Measurements from ENCODE around the gene MMP24. TPM values are rescaled to one million over a fixed set of nuclear protein-coding genes. Genes with fewer than 3 reads are reported as not detected.

MMP24 gene
- total RNA-seq, 6 experiments from 2014 or later: 0.27 to 1.5 (median 0.84) TPM

DNA sequence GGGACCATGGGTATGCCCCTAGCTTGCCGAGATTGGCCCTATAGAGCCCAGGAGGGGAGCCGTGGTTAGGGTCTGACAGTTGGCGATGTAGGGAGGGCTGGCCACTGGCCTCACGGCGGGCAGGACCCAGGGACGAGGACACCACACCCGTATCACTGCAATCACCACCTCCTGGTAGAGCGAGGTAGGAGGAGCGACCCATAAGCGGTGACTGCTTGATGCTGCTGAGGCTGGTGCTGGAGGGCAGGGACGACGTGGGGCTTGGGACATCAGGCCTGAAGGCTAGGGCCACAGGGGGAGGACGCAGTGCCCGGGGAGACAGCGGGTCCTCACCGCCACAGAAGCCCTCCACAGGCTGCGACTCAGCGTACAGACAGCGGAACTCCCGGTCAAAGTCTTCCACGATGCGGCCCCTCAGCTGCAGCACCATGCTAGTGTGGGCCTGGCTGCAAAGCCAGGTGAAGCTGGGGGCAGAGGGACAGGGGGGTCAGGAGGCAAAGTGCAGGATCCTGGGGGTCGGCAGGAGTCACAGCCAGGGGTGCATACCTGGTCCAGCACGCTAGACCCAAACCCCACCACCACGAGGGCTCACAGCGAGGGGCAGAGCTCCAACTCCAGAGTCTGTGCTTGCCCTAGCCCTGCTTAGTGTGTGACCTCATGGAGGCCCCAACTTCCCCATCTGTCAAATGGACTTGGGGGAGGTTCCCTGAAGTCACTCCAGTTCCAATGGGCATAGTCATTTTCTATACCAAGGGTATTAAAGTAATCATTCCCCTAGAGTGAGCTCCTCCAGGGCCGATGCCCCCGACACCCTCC lies 61.2 kb downstream of the MMP24 start:
- Histone ChIP-seq H3K4me1 (peaks cover 0 to 27% (median 11%) of the 10 kb centered on the region in 4 donors), H3K27me3 (no peaks in the 10 kb centered on the region), H3K27ac (no peak overlapping the region), H3K4me3 (no peak overlapping the region), H3K36me3 (no peaks in the 10 kb centered on the region), H3K9me3 (no peaks in the 10 kb centered on the region)
- intact Hi-C loops (cut with DNase I): no loop called here
- no peak for ATAC-seq
- no peak for DNase-seq
- TF ChIP-seq, protein P1, sequence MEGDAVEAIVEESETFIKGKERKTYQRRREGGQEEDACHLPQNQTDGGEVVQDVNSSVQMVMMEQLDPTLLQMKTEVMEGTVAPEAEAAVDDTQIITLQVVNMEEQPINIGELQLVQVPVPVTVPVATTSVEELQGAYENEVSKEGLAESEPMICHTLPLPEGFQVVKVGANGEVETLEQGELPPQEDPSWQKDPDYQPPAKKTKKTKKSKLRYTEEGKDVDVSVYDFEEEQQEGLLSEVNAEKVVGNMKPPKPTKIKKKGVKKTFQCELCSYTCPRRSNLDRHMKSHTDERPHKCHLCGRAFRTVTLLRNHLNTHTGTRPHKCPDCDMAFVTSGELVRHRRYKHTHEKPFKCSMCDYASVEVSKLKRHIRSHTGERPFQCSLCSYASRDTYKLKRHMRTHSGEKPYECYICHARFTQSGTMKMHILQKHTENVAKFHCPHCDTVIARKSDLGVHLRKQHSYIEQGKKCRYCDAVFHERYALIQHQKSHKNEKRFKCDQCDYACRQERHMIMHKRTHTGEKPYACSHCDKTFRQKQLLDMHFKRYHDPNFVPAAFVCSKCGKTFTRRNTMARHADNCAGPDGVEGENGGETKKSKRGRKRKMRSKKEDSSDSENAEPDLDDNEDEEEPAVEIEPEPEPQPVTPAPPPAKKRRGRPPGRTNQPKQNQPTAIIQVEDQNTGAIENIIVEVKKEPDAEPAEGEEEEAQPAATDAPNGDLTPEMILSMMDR (IDR thresholded peaks at IDR 0.05): no peak
- no peak for TF ChIP-seq POLR2A (IDR thresholded peaks at IDR 0.05)
- WGBS (ENCODE audit: insufficient coverage, low coverage, low lambda C conversion rate, missing lambda C conversion rate): 75% methylated on average over 4 of the region's 28 CpGs

DNA sequence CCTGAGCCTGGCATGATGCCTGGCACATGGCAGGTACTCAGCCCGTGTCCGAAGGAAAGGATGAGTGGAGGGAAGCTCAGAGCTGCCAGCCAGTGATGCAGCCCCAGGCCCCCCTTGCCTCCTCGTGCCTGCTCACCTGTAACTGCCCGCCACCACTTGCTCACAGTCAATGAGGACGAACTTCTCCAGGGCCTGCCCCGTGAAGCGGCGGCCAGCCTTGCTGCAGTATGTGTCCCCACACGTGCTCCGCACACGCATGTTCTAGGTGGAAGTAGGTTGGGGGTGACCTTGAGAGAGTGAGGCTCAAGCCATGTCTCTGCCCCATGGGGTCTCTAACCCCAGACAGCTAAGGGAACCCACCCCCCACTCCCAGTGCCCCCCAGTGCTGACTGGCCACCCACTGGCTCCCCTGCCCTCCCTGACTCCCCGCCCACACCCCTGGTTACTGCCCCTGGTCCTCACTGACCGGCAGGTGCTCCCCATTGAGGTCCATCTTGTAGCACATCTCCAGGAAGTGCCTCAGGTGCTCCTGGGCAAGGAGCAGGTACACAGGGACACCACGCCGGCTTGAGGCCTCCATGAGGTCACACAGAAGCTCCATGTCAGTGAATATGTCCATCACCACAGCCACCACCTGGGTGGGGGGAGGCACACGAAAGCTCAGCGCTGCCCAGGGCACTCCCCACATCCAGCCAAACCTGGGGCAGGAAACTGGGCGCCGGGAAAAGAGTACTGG lies 62.0 kb downstream of the MMP24 start:
- WGBS (ENCODE audit: insufficient coverage, low coverage, low lambda C conversion rate, missing lambda C conversion rate): 80% methylated on average over 2 of the region's 19 CpGs
- no peak for TF ChIP-seq POLR2A (IDR thresholded peaks at IDR 0.05)
- TF ChIP-seq, protein P1 (IDR thresholded peaks at IDR 0.05): no peak

DNA sequence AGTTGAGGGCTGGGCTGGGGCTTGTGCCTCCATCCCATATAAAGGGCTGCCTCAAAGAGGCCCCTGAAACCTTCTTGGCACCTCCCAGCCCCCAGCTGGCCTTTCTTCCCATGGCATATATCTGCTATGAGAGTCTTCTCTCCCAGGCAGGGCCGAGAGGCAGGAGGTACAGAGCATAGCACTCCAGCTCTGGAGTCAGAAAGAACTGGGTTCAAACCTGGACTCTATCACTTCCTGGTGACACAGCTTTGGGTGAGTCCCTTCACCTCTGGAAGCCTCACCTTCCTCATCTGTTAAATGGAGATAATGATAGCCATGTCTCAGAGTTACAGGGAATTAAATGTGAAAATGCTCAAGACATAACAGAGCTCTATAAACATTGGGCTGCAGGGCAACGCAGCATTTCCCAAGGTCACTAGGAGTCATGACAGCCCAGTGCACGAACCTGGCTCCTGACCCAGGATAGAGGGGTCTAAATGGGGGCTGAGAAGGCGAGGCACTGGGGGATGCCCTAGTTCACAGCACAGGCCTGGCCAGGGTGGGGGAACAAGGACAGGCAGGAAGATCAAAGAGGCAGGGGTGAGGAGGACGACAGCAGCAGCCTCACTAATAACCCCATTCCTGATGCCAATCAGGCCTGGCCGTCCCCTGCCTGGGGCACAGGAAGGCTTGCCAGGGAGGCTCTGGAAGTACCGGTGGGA lies 63.8 kb downstream of the MMP24 start:
- no peak for DNase-seq
- 75% methylated on average over 2 of the region's 7 CpGs for WGBS (ENCODE audit: insufficient coverage, low coverage, low lambda C conversion rate, missing lambda C conversion rate)
- H3K27ac ChIP-seq: no peak overlapping the region

More for the DNA sequence above, 62.0 kb downstream of the MMP24 start:
- Histone ChIP-seq H3K9me3 (no peaks in the 10 kb centered on the region), H3K4me1 (peaks cover 0 to 21% (median 9%) of the 10 kb centered on the region in 4 donors), H3K4me3 (no peak overlapping the region), H3K36me3 (no peaks in the 10 kb centered on the region), H3K27ac (no peak overlapping the region), H3K27me3 (no peaks in the 10 kb centered on the region)
- DNase-seq (no peak), ATAC-seq (no peak)
- intact Hi-C loops (cut with DNase I): no loop called here

DNA sequence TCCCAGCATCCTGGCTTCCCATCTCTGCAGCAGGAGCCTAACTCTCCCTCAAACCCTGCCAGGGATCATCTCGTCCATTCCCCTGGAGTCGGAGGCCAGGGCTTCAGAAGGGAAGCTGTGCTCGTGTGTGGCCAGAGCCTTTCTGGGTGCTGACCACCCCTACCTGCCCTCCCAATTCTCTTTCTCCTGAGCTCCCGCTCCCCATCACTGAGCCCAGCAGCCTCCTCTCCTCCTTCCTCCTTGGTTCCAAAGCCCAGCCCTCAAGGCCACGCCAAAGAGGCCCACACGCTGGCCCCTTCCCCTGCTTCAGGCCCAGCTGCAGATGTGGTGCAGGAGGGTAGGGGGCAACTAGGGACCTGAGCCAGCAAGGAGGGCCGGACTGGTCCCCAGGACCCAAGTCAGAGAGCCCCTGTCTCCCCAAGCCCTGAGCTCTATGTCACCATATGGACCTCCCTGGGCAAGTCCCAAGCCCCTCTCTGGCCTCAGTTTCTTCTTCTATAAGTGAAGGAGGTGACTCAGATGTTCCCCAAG lies 64.5 kb downstream of the MMP24 start:
- DNase-seq: no peak
- Histone ChIP-seq H3K27me3 (no peaks in the 10 kb centered on the region), H3K4me3 (no peak overlapping the region), H3K4me1 (peaks cover 0 to 15% (median 5%) of the 10 kb centered on the region in 4 donors), H3K36me3 (no peaks in the 10 kb centered on the region), H3K27ac (no peak overlapping the region), H3K9me3 (no peaks in the 10 kb centered on the region)
- 89% methylated on average over 3 of the region's 7 CpGs for WGBS (ENCODE audit: insufficient coverage, low coverage, low lambda C conversion rate, missing lambda C conversion rate)
- TF ChIP-seq, protein P1 (IDR thresholded peaks at IDR 0.05): no peak
- no peak for TF ChIP-seq POLR2A (IDR thresholded peaks at IDR 0.05)
- intact Hi-C loops (cut with DNase I): no loop called here
- ATAC-seq: no peak

More for the DNA sequence above, 63.8 kb downstream of the MMP24 start:
- no peaks in the 10 kb centered on the region for H3K27me3 ChIP-seq
- no peaks in the 10 kb centered on the region for H3K36me3 ChIP-seq
- intact Hi-C loops (cut with DNase I): no loop called here
- no peak overlapping the region for H3K4me3 ChIP-seq
- TF ChIP-seq, protein P1 (IDR thresholded peaks at IDR 0.05): no peak
- TF ChIP-seq POLR2A (IDR thresholded peaks at IDR 0.05): no peak
- H3K4me1 ChIP-seq: peaks cover 0 to 18% (median 7%) of the 10 kb centered on the region in 4 donors
- ATAC-seq: no peak
- H3K9me3 ChIP-seq: no peaks in the 10 kb centered on the region

Data from right lobe of liver (tissue), 6 donors.